Measurements from ENCODE around the gene ZSCAN4. TPM values are rescaled to one million over a fixed set of nuclear protein-coding genes. Genes with fewer than 3 reads are reported as not detected.

The ZSCAN4 gene
- polyA plus RNA-seq, 1 donor from 2014 or later, result not detected

- Histone ChIP-seq H3K79me2 (replicated peaks; ENCODE audit: insufficient read depth, low read length) (peaks cover 43% of the 10 kb centered on the region), H3K9me3 (ENCODE audit: low read length) (no peaks in the 10 kb centered on the region), H3K36me3 (ENCODE audit: insufficient read depth, low read length) (peaks cover 19% of the 10 kb centered on the region), H3K4me2 (ENCODE audit: low read length) (no peak overlapping the region), H2AFZ (ENCODE audit: low read depth, low read length) (no peak overlapping the region), H3K9me2 (ENCODE audit: insufficient read depth, low read length) (no peaks in the 10 kb centered on the region), H3K27ac (ENCODE audit: low read length) (no peak overlapping the region), H4K20me1 (ENCODE audit: insufficient read depth) (no peaks in the 10 kb centered on the region), H3K27me3 (ENCODE audit: insufficient read depth, low read depth, low read length) (no peaks in the 10 kb centered on the region), H3F3A (ENCODE audit: insufficient read depth, low read length, poor library complexity, severe bottlenecking) (no peaks in the 10 kb centered on the region), H3K4me3 (ENCODE audit: low read length) (peak overlapping the region; percentile 92), H3K9ac (ENCODE audit: low read length) (no peak overlapping the region)
- no peak for TF ChIP-seq RAD21 (conservative IDR thresholded peaks at IDR 0.05)
- TF ChIP-seq POLR2AphosphoS5 (IDR thresholded peaks at IDR 0.05), result no peak
- no peak for TF ChIP-seq EP300 (conservative IDR thresholded peaks at IDR 0.05; ENCODE audit: poor library complexity, severe bottlenecking)
- no peak for TF ChIP-seq EZH2 (IDR thresholded peaks at IDR 0.05; ENCODE audit: borderline replicate concordance, insufficient read depth, low read length, poor library complexity, severe bottlenecking)
- TF ChIP-seq, protein P1, sequence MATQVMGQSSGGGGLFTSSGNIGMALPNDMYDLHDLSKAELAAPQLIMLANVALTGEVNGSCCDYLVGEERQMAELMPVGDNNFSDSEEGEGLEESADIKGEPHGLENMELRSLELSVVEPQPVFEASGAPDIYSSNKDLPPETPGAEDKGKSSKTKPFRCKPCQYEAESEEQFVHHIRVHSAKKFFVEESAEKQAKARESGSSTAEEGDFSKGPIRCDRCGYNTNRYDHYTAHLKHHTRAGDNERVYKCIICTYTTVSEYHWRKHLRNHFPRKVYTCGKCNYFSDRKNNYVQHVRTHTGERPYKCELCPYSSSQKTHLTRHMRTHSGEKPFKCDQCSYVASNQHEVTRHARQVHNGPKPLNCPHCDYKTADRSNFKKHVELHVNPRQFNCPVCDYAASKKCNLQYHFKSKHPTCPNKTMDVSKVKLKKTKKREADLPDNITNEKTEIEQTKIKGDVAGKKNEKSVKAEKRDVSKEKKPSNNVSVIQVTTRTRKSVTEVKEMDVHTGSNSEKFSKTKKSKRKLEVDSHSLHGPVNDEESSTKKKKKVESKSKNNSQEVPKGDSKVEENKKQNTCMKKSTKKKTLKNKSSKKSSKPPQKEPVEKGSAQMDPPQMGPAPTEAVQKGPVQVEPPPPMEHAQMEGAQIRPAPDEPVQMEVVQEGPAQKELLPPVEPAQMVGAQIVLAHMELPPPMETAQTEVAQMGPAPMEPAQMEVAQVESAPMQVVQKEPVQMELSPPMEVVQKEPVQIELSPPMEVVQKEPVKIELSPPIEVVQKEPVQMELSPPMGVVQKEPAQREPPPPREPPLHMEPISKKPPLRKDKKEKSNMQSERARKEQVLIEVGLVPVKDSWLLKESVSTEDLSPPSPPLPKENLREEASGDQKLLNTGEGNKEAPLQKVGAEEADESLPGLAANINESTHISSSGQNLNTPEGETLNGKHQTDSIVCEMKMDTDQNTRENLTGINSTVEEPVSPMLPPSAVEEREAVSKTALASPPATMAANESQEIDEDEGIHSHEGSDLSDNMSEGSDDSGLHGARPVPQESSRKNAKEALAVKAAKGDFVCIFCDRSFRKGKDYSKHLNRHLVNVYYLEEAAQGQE (IDR thresholded peaks at IDR 0.05; ENCODE audit: borderline replicate concordance), result no peak
- no peak for TF ChIP-seq SMC3 (conservative IDR thresholded peaks at IDR 0.05; ENCODE audit: poor library complexity)
- TF ChIP-seq MXI1 (conservative IDR thresholded peaks at IDR 0.05; ENCODE audit: poor library complexity, severe bottlenecking), result no peak
- TF ChIP-seq, protein P2, sequence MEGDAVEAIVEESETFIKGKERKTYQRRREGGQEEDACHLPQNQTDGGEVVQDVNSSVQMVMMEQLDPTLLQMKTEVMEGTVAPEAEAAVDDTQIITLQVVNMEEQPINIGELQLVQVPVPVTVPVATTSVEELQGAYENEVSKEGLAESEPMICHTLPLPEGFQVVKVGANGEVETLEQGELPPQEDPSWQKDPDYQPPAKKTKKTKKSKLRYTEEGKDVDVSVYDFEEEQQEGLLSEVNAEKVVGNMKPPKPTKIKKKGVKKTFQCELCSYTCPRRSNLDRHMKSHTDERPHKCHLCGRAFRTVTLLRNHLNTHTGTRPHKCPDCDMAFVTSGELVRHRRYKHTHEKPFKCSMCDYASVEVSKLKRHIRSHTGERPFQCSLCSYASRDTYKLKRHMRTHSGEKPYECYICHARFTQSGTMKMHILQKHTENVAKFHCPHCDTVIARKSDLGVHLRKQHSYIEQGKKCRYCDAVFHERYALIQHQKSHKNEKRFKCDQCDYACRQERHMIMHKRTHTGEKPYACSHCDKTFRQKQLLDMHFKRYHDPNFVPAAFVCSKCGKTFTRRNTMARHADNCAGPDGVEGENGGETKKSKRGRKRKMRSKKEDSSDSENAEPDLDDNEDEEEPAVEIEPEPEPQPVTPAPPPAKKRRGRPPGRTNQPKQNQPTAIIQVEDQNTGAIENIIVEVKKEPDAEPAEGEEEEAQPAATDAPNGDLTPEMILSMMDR (IDR thresholded peaks at IDR 0.05; ENCODE audit: poor library complexity, severe bottlenecking), result no peak
- TF ChIP-seq TAF1 (IDR thresholded peaks at IDR 0.05; ENCODE audit: low read depth), result no peak
These were observed 37.6 kb downstream of the ZSCAN4 start for GRCh38 chr19:57706346-57706745.

DNA sequence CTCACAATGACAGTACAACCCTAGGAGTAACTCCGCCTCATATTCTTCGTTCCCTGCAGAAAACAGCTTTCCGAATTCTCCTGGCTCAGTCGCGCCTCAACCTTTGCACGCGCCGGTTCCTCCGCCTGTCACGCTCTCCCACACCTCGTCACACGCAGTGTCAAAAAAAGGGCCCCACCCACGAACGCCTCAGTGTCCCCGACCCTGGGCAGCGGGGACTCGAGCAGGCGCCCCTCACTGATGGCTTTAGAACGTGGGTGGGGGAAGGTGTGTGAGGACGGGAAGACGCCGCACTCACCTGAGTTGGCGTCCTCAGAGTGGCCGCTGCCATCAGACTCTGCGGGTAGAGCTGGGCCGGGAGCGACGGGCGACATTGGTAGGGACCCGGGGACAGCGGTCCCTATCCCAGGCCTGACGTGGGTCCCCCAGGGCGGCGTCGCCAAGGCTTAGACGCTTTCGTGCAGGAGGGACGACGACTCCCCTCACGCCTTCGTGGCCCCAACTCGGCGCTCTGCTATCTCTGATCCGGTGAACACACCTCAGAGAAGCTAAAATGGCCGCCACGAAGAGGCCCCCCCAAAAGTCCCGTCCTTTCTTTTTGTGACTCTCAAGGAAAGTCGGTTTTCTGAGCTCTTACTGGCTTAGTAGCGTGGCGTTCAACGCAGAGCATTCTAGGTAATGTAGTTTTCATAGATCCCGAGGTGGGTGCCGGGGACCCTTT is 40.1 kb downstream of the ZSCAN4 start, which contains the start of gene ZNF154:
TSS of gene ZNF154 (minus strand) at position 564 of the 721 bp plus-strand sequence. CDS start at position 331, 233 bp downstream.
- H3K9ac ChIP-seq (ENCODE audit: low read length), result peak within 1 kb of the TSS; percentile 96
- peak within 1 kb of the TSS; percentile 78 for H3K4me2 ChIP-seq (ENCODE audit: low read length)
- H3K36me3 ChIP-seq (ENCODE audit: insufficient read depth, low read length), result peaks cover 5% of the 10 kb centered on the region
- peak; percentile 65 for TF ChIP-seq MXI1 (conservative IDR thresholded peaks at IDR 0.05; ENCODE audit: poor library complexity, severe bottlenecking)
- TF ChIP-seq POLR2AphosphoS5 (IDR thresholded peaks at IDR 0.05), result peak; percentile 79
- peak; percentile 27 for TF ChIP-seq SMC3 (conservative IDR thresholded peaks at IDR 0.05; ENCODE audit: poor library complexity)
- TF ChIP-seq EP300 (conservative IDR thresholded peaks at IDR 0.05; ENCODE audit: poor library complexity, severe bottlenecking), result peak; percentile 42
- TF ChIP-seq TAF1 (IDR thresholded peaks at IDR 0.05; ENCODE audit: low read depth), result peak; percentile 76
- TF ChIP-seq, protein P1 (IDR thresholded peaks at IDR 0.05; ENCODE audit: borderline replicate concordance), result peak; percentile 83
- TF ChIP-seq RAD21 (conservative IDR thresholded peaks at IDR 0.05), result no peak
- TF ChIP-seq EZH2 (IDR thresholded peaks at IDR 0.05; ENCODE audit: borderline replicate concordance, insufficient read depth, low read length, poor library complexity, severe bottlenecking), result no peak
- peak within 1 kb of the TSS; percentile 95 for H3K27ac ChIP-seq (ENCODE audit: low read length)
- H3K9me3 ChIP-seq (ENCODE audit: low read length), result no peaks in the 10 kb centered on the region
- H3K79me2 ChIP-seq (replicated peaks; ENCODE audit: insufficient read depth, low read length), result peaks cover 41% of the 10 kb centered on the region
- no peaks in the 10 kb centered on the region for H4K20me1 ChIP-seq (ENCODE audit: insufficient read depth)
- no peaks in the 10 kb centered on the region for H3F3A ChIP-seq (ENCODE audit: insufficient read depth, low read length, poor library complexity, severe bottlenecking)
- no peaks in the 10 kb centered on the region for H3K9me2 ChIP-seq (ENCODE audit: insufficient read depth, low read length)
- H3K4me3 ChIP-seq (ENCODE audit: low read length), result peak within 1 kb of the TSS; percentile 92
- H2AFZ ChIP-seq (ENCODE audit: low read depth, low read length), result peak within 1 kb of the TSS; percentile 76
- no peaks in the 10 kb centered on the region for H3K27me3 ChIP-seq (ENCODE audit: insufficient read depth, low read depth, low read length)
